Suprapubic skin (tissue), 4 donors: Measurements from ENCODE around the gene ENO1. TPM values are rescaled to one million over a fixed set of nuclear protein-coding genes. Genes with fewer than 3 reads are reported as not detected.

Experiments
- DNase-seq, 2 donors: peaks; one replicate each; pipeline ENCODE4 v3.0.0-alpha.2; 2019; ENCODE audit warnings: low spot score in 2 of 2
- H3K27ac ChIP-seq: fragments of 200-600 bp; sonication (generic); one replicate; pipeline ENCODE4 v1.5.1; 2019
- H3K27me3 ChIP-seq: fragments of 200-600 bp; sonication (generic); one replicate; pipeline ENCODE4 v1.5.1; 2019
- H3K36me3 ChIP-seq: fragments of 200-600 bp; sonication (generic); one replicate; pipeline ENCODE4 v1.5.1; 2019
- H3K4me1 ChIP-seq: fragments of 200-600 bp; sonication (generic); one replicate; pipeline ENCODE4 v1.5.1; 2019
- H3K4me3 ChIP-seq: fragments of 200-600 bp; sonication (generic); one replicate; pipeline ENCODE4 v1.5.1; 2019; ENCODE audit warnings: mild to moderate bottlenecking
- H3K9me3 ChIP-seq: fragments of 200-600 bp; sonication (generic); one replicate; pipeline ENCODE4 v1.5.1; 2019
- CTCF ChIP-seq, 2 donors: fragments of 200-600 bp in 1 of 2; fragments of 450-650 bp in 1 of 2; sonication (generic) in 1 of 2; IDR thresholded peaks; one replicate each; pipeline ENCODE4 v1.5.1; 2016 to 2019; ENCODE audit warnings: antibody characterized with exemption in 2 of 2, mild to moderate bottlenecking in 1 of 2, moderate library complexity in 1 of 2
- EP300 ChIP-seq: sonication (generic); formaldehyde crosslinking; IDR thresholded peaks from one replicate; pipeline ENCODE4 v1.6.1; 2017; ENCODE audit warnings: antibody characterized with exemption
- POLR2A ChIP-seq, 2 donors: fragments of 450-650 bp; IDR thresholded peaks; one replicate each; pipeline ENCODE4 v1.6.1; 2017; ENCODE audit warnings: antibody characterized with exemption in 2 of 2, mild to moderate bottlenecking in 2 of 2, moderate library complexity in 2 of 2
- POLR2AphosphoS5 ChIP-seq, 3 donors: sonication (generic); formaldehyde crosslinking; IDR thresholded peaks; one replicate each; pipeline ENCODE4 v1.6.1; 2017; ENCODE audit warnings: antibody characterized with exemption in 3 of 3
- WGBS: methylation state at CpG from one replicate; pipeline ENCODE4 v1.1.5; 2018; 5-methylcytosine and 5-hydroxymethylcytosine counted together
- total RNA-seq, 4 donors: library from RNA; depleted of rRNA; stranded (reverse); fragments of >200 nt; gene quantifications; one replicate each; pipeline ENCODE4 v1.1.0, GENCODE V29; 2016

Gene ENO1
- total RNA-seq, 4 donors from 2014 or later = 406 to 694 (median 578) TPM

GRCh38 chr1:8915446-8915845, 37.0 kb upstream of the ENO1 start:
- no peaks in the 10 kb centered on the region for H3K36me3 ChIP-seq
- no peak for DNase-seq
- H3K4me3 ChIP-seq = no peak overlapping the region
- no peaks in the 10 kb centered on the region for H3K27me3 ChIP-seq
- no peak for TF ChIP-seq POLR2AphosphoS5 (IDR thresholded peaks at IDR 0.05)
- TF ChIP-seq CTCF (IDR thresholded peaks at IDR 0.05) = no peak
- no peak for TF ChIP-seq EP300
- no peak for TF ChIP-seq POLR2A (IDR thresholded peaks at IDR 0.05)
- no peaks in the 10 kb centered on the region for H3K9me3 ChIP-seq
- H3K27ac ChIP-seq = no peak overlapping the region
- H3K4me1 ChIP-seq = peaks cover 8% of the 10 kb centered on the region
- WGBS = 43% methylated on average over 3 of the region's 3 CpGs

GRCh38 chr1:8914466-8914865, 36.0 kb upstream of the ENO1 start:
- Histone ChIP-seq H3K4me3 (no peak overlapping the region), H3K27ac (no peak overlapping the region), H3K27me3 (no peaks in the 10 kb centered on the region), H3K9me3 (no peaks in the 10 kb centered on the region), H3K36me3 (no peaks in the 10 kb centered on the region), H3K4me1 (peaks cover 8% of the 10 kb centered on the region)
- no peak for DNase-seq
- TF ChIP-seq CTCF (IDR thresholded peaks at IDR 0.05) (no peak), EP300 (no peak), POLR2A (IDR thresholded peaks at IDR 0.05) (no peak)
- WGBS = 94% methylated on average over 7 of the region's 7 CpGs

GRCh38 chr1:8913457-8913856, 35.0 kb upstream of the ENO1 start:
- no peaks in the 10 kb centered on the region for H3K27me3 ChIP-seq
- TF ChIP-seq EP300 (no peak), CTCF (IDR thresholded peaks at IDR 0.05) (no peak)
- H3K36me3 ChIP-seq = no peaks in the 10 kb centered on the region
- H3K27ac ChIP-seq = no peak overlapping the region
- H3K4me3 ChIP-seq = no peak overlapping the region
- no peaks in the 10 kb centered on the region for H3K9me3 ChIP-seq
- H3K4me1 ChIP-seq = peaks cover 8% of the 10 kb centered on the region
- 85% methylated on average over 9 of the region's 9 CpGs for WGBS
- DNase-seq = no peak

- TF ChIP-seq CTCF (IDR thresholded peaks at IDR 0.05) = no peak
- no peak for TF ChIP-seq POLR2AphosphoS5 (IDR thresholded peaks at IDR 0.05)
- no peak for TF ChIP-seq EP300
- no peak for TF ChIP-seq POLR2A (IDR thresholded peaks at IDR 0.05)
- H3K27ac ChIP-seq = no peak overlapping the region
- peaks cover 8% of the 10 kb centered on the region for H3K4me1 ChIP-seq
- H3K27me3 ChIP-seq = no peaks in the 10 kb centered on the region
- H3K36me3 ChIP-seq = no peaks in the 10 kb centered on the region
- no peak overlapping the region for H3K4me3 ChIP-seq
- no peaks in the 10 kb centered on the region for H3K9me3 ChIP-seq
- no peak for DNase-seq
- WGBS = 60% methylated on average over 9 of the region's 17 CpGs
These were observed 33.2 kb upstream of the ENO1 start for GRCh38 chr1:8911416-8912309.

- Histone ChIP-seq H3K9me3 (no peaks in the 10 kb centered on the region), H3K4me3 (no peak overlapping the region), H3K4me1 (peaks cover 10% of the 10 kb centered on the region), H3K27me3 (no peaks in the 10 kb centered on the region), H3K36me3 (no peaks in the 10 kb centered on the region), H3K27ac (no peak overlapping the region)
- no peak for DNase-seq
- TF ChIP-seq POLR2AphosphoS5 (IDR thresholded peaks at IDR 0.05) (no peak), POLR2A (IDR thresholded peaks at IDR 0.05) (no peak), CTCF (IDR thresholded peaks at IDR 0.05) (no peak), EP300 (no peak)
- WGBS = 73% methylated on average over 6 of the region's 6 CpGs
These were observed 32.4 kb upstream of the ENO1 start for GRCh38 chr1:8910914-8911313.
